Keratinocyte (primary cell): Measurements from ENCODE around the gene KDM3A. TPM values are rescaled to one million over a fixed set of nuclear protein-coding genes. Genes with fewer than 3 reads are reported as not detected.
A peak's percentile ranks its signal among the peaks of the same experiment; 100 is the strongest.

Source experiments
- DNase-seq: peaks from one replicate; pipeline ENCODE4 v3.0.0-alpha.2; 2011; ENCODE audit warnings: low read depth, missing footprints, low spot score
- FAIRE-seq: peaks from 2 replicates; lab custom pipeline; 2011; peaks lifted over from hg19 to GRCh38; lab: Jason Lieb, UNC
- H2AFZ ChIP-seq: 2 replicates; pipeline ENCODE4 v1.6.0; 2012; ENCODE audit warnings: low read length, control low read depth, inconsistent platforms; ENCODE audit not compliant: control insufficient read depth
- H3K27ac ChIP-seq: 2 replicates; pipeline ENCODE4 v1.5.1; 2011; ENCODE audit warnings: low read length; ENCODE audit not compliant: control insufficient read depth, insufficient read depth
- H3K27me3 ChIP-seq: 3 replicates; pipeline ENCODE4 v1.6.0; 2011; ENCODE audit warnings: low read length; ENCODE audit not compliant: control insufficient read depth, insufficient read depth; ENCODE audit errors: extremely low read depth
- H3K36me3 ChIP-seq, 2 experiments: 2 replicates in 1 of 2; 3 replicates in 1 of 2; pipeline ENCODE4 v1.5.1; 2011; ENCODE audit warnings: low read length in 2 of 2, mild to moderate bottlenecking in 1 of 2; ENCODE audit not compliant: control insufficient read depth in 2 of 2, insufficient read depth in 2 of 2; ENCODE audit errors: extremely low read depth in 1 of 2
- H3K4me1 ChIP-seq: 3 replicates; pipeline ENCODE4 v1.5.1; 2011; ENCODE audit warnings: low read length; ENCODE audit not compliant: control insufficient read depth, insufficient read depth; ENCODE audit errors: extremely low read depth
- H3K4me2 ChIP-seq: 3 replicates; pipeline ENCODE4 v1.6.0; 2011; ENCODE audit warnings: low read depth, low read length; ENCODE audit not compliant: control insufficient read depth, insufficient read depth; ENCODE audit errors: extremely low read depth
- H3K4me3 ChIP-seq, 3 experiments: fragments of 200-600 bp in 1 of 3; sonication (generic) in 1 of 3; 2 replicates in 2 of 3; 3 replicates in 1 of 3; pipeline ENCODE4 v1.5.1; 2011 to 2016; ENCODE audit warnings: low read length in 3 of 3, mild to moderate bottlenecking in 3 of 3, control low read depth in 2 of 3, inconsistent platforms in 1 of 3, low read depth in 1 of 3, mixed read lengths in 1 of 3, mixed run types in 1 of 3, moderate library complexity in 1 of 3; ENCODE audit not compliant: control insufficient read depth in 2 of 3, insufficient read depth in 2 of 3; ENCODE audit errors: extremely low read depth in 1 of 3
- H3K79me2 ChIP-seq: 2 replicates; pipeline ENCODE4 v1.6.0; 2012; ENCODE audit warnings: low read length; ENCODE audit not compliant: control insufficient read depth, insufficient read depth
- H3K9ac ChIP-seq: 3 replicates; pipeline ENCODE4 v1.6.0; 2011; ENCODE audit warnings: low read length; ENCODE audit not compliant: control insufficient read depth, insufficient read depth; ENCODE audit errors: extremely low read depth
- H3K9me1 ChIP-seq: 3 replicates; pipeline ENCODE4 v1.6.0; 2011; ENCODE audit warnings: low read length; ENCODE audit not compliant: control insufficient read depth, insufficient read depth; ENCODE audit errors: extremely low read depth
- H3K9me3 ChIP-seq: 2 replicates; pipeline ENCODE4 v1.5.1; 2012; ENCODE audit warnings: low read depth, low read length; ENCODE audit not compliant: control insufficient read depth
- H4K20me1 ChIP-seq: 3 replicates; pipeline ENCODE4 v1.6.0; 2011; ENCODE audit warnings: low read length; ENCODE audit not compliant: control insufficient read depth, insufficient read depth; ENCODE audit errors: extremely low read depth
- EZH2 ChIP-seq: IDR thresholded peaks from one replicate; pipeline ENCODE4 v1.6.1; 2012; ENCODE audit warnings: inconsistent platforms, mild to moderate bottlenecking, low read length, moderate library complexity
- dilution Hi-C: fragments of 300-500 bp; cut with MboI; formaldehyde crosslinking; loops from one replicate; pipeline ENCODE4 v1.7.0; 2020; ENCODE audit warnings: low sequenced_read_pairs; ENCODE audit not compliant: extremely low pct_ligation_motif_present
- polyA plus RNA-seq, 5 experiments: library from polyadenylated mRNA; depleted of rRNA in 3 of 5; stranded (reverse) in 3 of 5; stranded (forward) in 1 of 5; unstranded in 1 of 5; fragments of >200 nt; gene quantifications; 1 replicate in 1 of 5; 2 replicates in 3 of 5; 3 replicates in 1 of 5; pipeline versions ENCODE4 v1.2.1 to v1.2.3, GENCODE V29; 2011 to 2012; ENCODE audit warnings: missing spikeins in 2 of 5, low read depth in 1 of 5, low replicate concordance in 1 of 5
- TF ChIP-seq, protein P1 (sequence below), 3 experiments: IDR thresholded peaks in 1 of 3; conservative IDR thresholded peaks in 1 of 3; optimal IDR thresholded peaks in 1 of 3; 2 replicates in 2 of 3; 3 replicates in 1 of 3; pipeline versions ENCODE3 to v1.5.1; 2011; ENCODE audit warnings: low read length in 3 of 3, mild to moderate bottlenecking in 3 of 3, moderate library complexity in 2 of 3, control low read depth in 1 of 3, inconsistent platforms in 1 of 3; ENCODE audit not compliant: insufficient read depth in 2 of 3; ENCODE audit errors: extremely low read depth in 1 of 3

Gene KDM3A
- polyA plus RNA-seq, 1 donor (not counting 4 experiments of a cell fraction or from before 2014, with no cell fraction given): 32.9 TPM

GRCh38 chr2:86443631-86444350 lies 2.6 kb downstream of the KDM3A start:
- dilution Hi-C loops: no loop called here
- Histone ChIP-seq H2AFZ (no peak overlapping the region), H3K4me2 (peak overlapping the region; percentile 70), H4K20me1 (no peaks in the 10 kb centered on the region), H3K36me3 (peaks cover 0 to 3% of the 10 kb centered on the region in 2 experiments), H3K4me3 (no peak overlapping the region), H3K9ac (no peak overlapping the region), H3K9me1 (no peaks in the 10 kb centered on the region), H3K27me3 (no peaks in the 10 kb centered on the region), H3K79me2 (peaks cover 40% of the 10 kb centered on the region), H3K9me3 (no peaks in the 10 kb centered on the region), H3K27ac (no peak overlapping the region), H3K4me1 (peaks cover 10% of the 10 kb centered on the region)
- DNase-seq: no peak
- TF ChIP-seq, protein P1, sequence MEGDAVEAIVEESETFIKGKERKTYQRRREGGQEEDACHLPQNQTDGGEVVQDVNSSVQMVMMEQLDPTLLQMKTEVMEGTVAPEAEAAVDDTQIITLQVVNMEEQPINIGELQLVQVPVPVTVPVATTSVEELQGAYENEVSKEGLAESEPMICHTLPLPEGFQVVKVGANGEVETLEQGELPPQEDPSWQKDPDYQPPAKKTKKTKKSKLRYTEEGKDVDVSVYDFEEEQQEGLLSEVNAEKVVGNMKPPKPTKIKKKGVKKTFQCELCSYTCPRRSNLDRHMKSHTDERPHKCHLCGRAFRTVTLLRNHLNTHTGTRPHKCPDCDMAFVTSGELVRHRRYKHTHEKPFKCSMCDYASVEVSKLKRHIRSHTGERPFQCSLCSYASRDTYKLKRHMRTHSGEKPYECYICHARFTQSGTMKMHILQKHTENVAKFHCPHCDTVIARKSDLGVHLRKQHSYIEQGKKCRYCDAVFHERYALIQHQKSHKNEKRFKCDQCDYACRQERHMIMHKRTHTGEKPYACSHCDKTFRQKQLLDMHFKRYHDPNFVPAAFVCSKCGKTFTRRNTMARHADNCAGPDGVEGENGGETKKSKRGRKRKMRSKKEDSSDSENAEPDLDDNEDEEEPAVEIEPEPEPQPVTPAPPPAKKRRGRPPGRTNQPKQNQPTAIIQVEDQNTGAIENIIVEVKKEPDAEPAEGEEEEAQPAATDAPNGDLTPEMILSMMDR (optimal IDR thresholded peaks at IDR 0.05 in 1 of 3, IDR thresholded peaks at IDR 0.05 in 1 of 3, conservative IDR thresholded peaks at IDR 0.05 in 1 of 3; ENCODE audit: extremely low read depth in 1 of 3, insufficient read depth in 2 of 3, low read length in 3 of 3): no peak
- FAIRE-seq: no peak

- H3K9me3 ChIP-seq: no peaks in the 10 kb centered on the region
- H3K9me1 ChIP-seq: no peaks in the 10 kb centered on the region
- no peak overlapping the region for H2AFZ ChIP-seq
- H3K27ac ChIP-seq: no peak overlapping the region
- FAIRE-seq (no peak), DNase-seq (no peak)
- peaks cover 0 to 3% of the 10 kb centered on the region in 2 experiments for H3K36me3 ChIP-seq
- H3K4me3 ChIP-seq: no peak overlapping the region
- H3K4me1 ChIP-seq: peaks cover 10% of the 10 kb centered on the region
- no peaks in the 10 kb centered on the region for H3K27me3 ChIP-seq
- peaks cover 40% of the 10 kb centered on the region for H3K79me2 ChIP-seq
- TF ChIP-seq EZH2: no peak
- TF ChIP-seq, protein P1 (optimal IDR thresholded peaks at IDR 0.05 in 1 of 3, IDR thresholded peaks at IDR 0.05 in 1 of 3, conservative IDR thresholded peaks at IDR 0.05 in 1 of 3; ENCODE audit: extremely low read depth in 1 of 3, insufficient read depth in 2 of 3, low read length in 3 of 3): no peak
- no peak overlapping the region for H3K9ac ChIP-seq
- dilution Hi-C loops: no loop called here
- H4K20me1 ChIP-seq: no peaks in the 10 kb centered on the region
- no peak overlapping the region for H3K4me2 ChIP-seq
Observed at GRCh38 chr2:86445436-86445835, 4.3 kb downstream of the KDM3A start.
